ENCODE results near the gene NUFIP2.
A peak's percentile ranks its signal among the peaks of the same experiment; 100 is the strongest.
"Not testable (repeated sequence)": the region's sequence is repeated elsewhere in the genome, so short reads cannot be mapped to it uniquely, and the experiment has no call there.

NUFIP2 gene

DNA sequence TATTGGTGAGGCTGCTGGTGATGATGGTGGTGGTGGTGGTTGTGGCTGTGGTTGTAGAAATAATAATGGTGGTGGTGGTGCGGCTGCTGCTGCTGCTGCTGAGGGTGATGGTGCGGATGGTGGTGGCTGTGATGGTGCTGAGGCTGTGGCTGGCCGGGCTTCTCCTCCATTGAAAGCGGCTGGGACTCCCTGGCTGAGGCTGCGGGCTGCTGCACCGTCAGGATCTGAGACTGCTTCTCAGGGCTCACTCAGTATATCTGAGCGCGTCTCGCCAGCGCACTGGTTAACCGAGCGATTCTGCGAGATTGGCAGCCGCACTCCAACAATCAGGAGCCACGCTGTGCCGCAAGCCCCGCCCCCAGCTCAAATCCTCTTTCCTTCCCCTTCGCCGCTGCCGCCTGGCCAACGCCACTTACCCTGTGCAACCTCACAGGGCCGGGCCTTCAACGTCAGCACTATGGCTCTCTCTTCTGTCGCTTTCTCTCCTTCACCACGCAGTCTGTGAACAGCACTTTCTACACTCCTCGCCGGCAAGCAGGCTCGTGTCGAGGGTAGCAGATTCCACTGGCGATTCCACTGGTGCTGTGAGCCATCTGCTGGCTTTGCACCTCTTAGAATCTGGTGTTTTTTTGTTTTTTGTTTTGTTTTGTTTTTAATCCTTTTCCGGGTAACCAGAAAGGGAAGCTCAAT is at the start of gene NUFIP2:
TSS of gene NUFIP2 (minus strand) at position 259 of the 690 bp plus-strand sequence. CDS start at position 170, 89 bp downstream.
- DNase-seq: peak; percentile 100

DNA sequence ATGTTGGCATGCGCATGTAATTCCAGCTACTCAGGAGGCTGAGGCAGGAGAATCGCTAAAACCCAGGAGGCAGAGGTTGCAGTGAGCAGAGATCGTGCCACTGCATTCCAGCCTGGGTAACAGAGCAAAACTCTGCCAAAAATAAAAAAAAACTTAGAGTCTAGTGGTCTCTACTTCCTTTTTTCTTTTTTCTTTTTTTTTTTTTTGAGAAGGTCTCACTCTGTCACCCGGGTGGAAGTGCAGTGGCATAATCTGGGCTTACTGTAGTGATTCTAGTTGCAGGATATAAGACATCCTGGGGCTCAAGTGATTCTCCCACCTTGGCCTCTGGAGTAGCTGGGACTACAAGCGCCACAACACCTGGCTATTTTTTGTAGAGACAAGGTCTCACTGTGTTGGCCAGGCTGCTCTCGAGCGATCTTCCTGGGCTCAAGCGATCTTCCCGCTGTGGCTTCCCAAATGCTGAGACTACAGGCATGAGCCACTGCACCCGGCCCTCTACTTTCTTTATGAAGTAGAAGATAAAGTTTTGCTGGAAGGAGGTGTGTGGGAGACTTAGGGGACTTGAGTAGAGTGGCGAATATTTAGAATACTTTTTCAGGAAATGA is 48.3 kb upstream of the NUFIP2 start:
- DNase-seq: no peak

DNA sequence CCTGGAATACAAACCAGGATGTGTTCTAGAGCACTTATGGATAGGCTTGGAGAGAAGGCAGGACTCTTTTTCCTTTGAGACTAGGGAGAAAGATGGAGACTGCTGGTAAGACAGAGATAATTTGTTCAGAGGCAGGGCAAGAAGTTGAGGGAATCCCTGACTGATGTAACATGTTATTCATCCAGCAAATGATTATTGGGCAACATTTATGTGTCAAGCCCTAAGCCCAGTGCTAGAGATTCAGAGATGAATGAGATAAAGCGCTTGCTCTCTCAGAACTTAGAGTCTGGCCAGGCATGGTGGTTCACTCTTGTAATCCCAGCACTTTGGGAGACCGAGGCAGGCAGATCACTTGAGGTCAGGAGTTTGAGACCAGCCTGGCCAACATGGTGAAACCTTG is 47.8 kb upstream of the NUFIP2 start:
- no peak for DNase-seq

GRCh38 chr17:29339016-29339415 is 45.1 kb upstream of the NUFIP2 start:
- DNase-seq: not testable (repeated sequence)

- DNase-seq: no peak
These were observed 37.7 kb upstream of the NUFIP2 start for GRCh38 chr17:29331708-29332085.

- DNase-seq: no peak
These were observed 37.2 kb upstream of the NUFIP2 start for GRCh38 chr17:29331075-29331707.

GRCh38 chr17:29327412-29327811 is 33.5 kb upstream of the NUFIP2 start:
- no peak for DNase-seq

DNA sequence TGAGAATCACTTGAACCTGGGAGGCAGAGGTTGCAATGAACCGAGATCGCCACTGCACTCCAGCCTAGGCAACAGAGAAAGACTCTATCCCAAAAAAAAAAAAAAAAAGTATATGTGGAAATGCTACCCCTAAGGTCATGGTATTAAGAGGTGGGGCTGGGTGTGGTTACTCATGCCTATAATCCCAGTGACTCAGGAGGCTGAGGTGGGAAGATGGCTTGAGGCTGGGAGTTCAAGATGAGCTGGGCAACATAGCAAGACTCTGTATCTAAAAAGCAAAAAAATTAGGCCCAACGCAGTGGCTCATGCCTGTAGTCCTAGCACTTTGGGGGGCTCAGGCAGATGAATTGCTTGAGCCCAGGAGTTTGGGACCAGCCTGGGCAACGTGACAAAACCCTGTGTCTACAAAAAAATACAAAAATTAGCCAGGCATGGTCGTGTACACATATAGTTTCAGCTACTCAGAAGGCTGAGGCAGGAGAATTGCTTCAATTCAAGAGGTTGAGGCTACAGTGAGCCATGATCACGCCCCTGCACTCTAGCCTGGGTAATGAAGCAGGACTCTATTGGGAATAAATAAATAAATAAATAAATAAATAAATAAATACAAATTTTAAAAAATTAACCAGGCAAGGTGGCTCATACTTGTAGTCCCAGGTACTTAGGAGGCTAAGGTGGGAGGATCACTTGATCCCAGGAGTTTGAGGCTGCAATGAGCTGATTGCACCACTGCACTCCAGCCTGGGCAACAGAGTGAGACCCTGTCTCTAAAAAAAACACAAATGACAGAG is 32.3 kb upstream of the NUFIP2 start:
- DNase-seq: no peak

GRCh38 chr17:29322363-29322762 is 28.4 kb upstream of the NUFIP2 start:
- DNase-seq: no peak

- no peak for DNase-seq
These were observed 9.4 kb upstream of the NUFIP2 start for GRCh38 chr17:29303386-29303785.

DNA sequence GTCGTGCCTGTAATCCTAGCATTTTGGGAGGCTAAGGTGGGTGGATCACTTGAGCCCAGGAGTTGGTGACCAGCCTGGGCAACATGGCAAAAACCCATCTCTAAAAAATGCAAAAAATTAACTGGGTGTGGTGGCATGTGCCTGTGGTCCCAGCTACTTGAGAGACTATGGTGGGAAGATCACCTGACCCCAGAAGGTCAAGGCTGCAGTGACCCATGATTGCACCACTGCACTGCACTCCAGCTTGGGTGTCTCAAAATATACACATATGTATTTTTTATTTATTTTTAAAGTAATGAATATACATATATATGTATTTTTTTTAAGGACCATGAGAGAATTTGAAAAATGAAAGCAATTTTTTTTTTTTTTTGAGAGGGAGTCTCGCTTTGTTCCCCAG is 5.1 kb upstream of the NUFIP2 start:
- peak; percentile 33 for DNase-seq

- DNase-seq: no peak
These were observed 1.5 kb upstream of the NUFIP2 start for GRCh38 chr17:29295420-29295819.

- DNase-seq: no peak
These were observed 592 bp upstream of the NUFIP2 start for GRCh38 chr17:29294580-29294900.

DNA sequence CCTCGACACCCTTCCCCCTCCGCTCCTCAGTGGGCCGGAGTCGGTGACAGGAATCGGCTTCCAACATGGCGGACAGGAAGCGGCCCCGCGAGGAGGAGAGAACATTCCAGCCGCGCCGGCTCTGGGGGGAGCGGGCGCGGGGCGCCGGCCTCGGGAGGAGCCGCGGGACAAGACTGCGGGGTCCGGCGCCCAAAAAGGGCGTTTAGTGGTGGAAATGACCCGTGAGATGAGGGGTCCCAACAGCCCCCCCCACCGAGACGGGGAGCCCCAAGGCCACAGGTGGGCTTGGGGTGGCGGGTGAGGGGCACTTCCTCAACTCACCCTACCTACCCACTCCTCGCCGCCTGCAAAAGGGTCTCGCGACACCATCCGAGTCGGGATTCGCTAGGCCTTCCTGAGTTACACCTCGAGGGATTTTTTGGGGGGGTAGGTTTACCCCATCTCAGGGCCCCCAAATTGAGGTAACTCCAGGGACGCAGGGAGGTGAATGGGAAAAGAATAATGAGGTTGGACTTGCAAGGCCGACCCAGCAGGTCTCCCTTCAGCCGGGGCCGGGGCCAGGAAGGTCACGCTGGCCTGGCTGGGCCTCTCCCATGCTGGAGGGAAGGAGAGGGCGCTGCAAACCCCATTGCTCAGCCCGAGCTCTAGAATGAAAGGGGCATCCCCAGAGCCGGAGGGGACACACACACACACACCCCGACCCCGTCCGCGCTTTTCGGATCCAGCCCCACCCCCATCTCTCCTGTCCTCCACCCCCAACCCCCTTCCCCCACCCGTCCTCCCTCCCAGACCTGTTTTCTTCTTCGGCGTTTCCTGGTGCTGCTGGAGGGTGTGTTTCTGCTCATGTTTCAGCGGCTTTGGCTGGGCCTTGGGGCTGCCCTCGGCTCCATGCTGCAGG is 707 bp downstream of the NUFIP2 start:
- peak; percentile 85 for DNase-seq

DNA sequence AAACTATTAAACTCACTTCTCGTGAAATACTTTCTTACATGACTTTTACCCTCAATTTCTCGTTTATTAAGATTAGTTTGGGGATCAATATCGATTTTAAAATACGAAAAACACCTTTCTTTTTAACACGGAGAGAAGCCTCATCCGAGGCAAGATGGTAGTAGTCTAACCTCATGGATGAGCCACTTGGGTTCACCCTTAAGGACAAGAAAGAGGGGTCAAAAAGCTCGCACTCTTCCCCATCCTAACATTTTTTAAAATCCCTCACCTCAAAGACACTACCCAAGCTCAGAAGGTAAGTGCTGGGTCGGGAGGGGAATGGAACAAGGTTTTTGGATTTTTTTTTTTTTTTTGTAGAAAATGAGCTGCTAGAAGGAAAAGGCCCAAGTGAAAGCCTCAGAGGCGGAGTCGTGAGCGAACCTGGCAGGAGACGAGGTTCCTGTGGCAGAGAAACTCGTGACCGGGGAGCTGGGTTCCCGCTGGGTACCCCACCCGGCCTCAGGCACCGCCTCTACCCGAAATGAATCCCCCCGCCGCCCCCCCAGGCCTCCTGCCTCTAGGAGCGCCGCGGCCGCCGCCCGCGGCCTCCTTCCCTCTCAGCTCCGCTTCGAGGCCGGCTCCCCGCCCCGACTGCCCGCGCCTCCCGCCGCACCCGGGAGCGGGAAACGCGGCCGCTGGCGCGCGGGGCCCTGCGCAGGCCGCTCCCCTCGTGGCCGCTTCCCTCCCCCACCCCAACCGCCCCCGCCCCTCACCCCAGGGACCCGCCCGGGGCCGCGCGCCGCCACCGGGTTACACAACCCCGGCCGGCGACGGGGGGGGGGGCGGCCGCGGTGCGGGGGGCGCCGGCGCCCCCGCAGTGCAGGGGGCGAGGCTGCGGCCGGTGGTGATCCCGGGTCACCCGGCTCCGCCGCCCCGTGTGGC is 1.6 kb downstream of the NUFIP2 start:
- peak; percentile 69 for DNase-seq

DNA sequence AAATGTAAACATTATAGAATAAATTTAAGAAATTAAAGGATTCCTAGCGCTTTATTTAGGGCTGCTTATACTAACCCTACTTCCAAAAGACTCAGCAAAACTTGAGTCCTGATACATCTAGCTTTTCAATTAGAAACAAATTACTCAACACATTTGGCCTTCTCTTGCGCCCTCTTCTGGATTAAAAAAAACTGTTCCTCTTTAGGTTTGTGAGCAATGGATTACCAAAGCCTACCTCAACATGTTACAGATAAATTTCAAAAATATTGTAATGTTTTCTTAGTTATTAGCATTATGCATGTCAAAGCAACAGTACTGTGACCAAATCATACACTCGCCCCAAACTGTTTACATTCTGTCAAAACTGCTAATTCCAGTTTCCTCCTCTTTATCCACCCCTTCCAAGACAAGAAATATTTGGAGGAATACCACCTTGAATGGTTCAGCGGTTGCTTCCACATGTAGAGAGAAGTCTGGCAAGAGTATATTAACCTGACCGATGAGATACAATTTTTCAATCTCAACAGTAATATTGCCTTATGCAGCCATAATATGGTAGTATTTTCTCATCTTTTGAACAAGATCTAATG is 2.7 kb downstream of the NUFIP2 start:
- DNase-seq: no peak

DNA sequence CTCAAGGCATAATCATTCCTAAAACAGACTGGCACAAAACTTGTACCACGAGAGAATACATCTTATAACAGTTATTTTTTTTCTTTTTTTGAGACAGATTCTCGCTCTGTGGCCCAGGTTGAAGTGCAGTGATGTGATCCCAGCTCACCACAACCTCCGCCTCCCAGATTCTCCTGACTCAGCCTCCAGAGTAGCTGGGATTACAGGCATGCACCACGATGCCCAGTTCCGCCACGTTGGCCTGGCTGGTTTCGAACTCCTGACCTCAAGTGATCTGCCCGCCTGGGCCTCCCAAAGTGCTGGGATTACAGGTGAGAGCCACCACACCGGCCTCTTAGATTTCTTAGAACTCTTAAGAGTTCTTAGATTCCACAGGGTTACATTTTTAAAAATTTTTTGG is 4.1 kb downstream of the NUFIP2 start:
- DNase-seq: no peak

DNA sequence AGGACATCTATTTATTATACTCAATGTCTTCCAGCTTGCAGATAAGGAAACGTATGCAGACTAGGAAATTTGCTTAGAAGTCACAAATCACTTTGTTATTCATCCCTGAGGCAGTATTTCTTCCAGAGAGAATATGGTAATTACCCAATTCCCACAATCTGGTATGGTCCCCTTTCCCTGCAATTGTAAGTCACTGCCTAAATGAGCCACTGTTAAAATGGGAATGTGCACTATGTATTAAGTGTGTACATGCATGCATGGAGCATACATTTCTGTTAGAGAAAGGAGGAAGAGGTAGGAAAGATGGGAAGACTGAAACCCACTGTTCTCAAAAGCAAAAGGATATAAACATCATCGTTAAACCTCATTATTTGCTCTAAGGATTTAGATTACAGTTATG is 10.0 kb downstream of the NUFIP2 start:
- no peak for DNase-seq

DNA sequence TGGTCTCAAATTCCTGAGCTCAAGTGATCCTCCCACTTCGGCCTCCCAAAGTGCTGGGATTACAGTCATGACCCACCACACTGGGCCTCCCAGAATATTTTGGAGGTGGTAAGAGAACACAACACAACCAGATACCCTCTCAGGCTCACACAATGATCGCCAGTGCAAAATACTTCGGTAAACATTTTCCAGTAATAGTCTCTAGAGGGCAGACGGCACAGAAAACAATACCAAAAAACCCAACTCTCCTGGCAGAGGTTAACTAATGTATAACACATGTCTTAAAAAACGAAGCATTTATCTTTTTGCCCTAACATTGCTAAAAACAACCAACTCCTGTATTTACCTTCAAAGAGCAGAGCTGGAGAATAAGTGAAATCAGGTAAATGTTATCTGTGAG is 10.5 kb downstream of the NUFIP2 start:
- DNase-seq: no peak

DNA sequence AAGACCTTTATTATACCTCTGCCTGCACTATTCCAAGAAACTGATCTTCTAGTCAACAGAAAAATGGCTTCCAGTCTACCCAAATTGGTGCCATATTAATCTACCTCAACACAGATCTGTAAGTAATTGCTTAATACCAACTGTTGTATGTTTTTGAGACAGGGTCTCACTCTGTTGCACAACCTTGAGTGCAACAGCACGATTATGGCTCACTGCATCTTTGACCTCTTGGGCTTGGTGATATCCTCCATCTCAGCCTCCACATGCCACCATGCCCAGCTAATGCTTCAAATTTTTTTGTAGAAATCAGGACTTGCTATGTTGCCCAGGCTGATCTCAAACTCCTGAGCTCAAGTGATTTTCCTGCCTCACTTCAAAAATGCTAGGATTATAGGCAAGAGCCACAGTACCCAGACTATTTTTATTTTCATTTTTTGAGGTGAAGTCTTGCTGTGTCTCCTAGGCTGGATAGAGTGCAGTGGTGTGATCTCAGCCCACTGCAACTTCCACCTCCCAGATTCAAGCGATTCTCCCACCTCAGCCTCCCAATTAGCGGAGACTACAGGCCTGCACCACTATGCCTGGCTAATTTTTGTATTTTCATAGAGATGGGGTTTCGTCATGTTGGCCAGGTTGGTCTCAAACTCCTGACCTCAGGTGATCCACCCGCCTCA is 14.4 kb downstream of the NUFIP2 start:
- no peak for DNase-seq

DNA sequence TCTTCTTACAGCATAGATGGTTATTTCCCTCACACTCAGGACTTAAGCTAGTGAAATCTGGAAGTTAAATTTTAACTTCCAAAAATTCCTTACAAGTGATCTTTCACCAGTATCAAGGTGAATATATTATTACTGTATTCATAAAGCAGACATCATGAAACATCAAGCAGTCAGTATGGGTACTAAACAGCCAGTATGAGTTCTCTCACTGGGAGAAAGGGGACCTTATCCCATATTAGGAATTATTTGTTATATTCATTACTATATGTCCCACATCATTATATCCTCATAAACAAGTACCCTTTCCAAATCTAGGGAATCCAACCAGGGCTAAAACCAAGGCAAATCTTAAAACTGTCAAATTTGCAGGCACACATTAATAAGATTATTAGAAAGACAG is 15.3 kb downstream of the NUFIP2 start:
- no peak for DNase-seq
